Measurements from ENCODE around the gene DAGLA.
A peak's percentile ranks its signal among the peaks of the same experiment; 100 is the strongest.

Gene DAGLA

DNA sequence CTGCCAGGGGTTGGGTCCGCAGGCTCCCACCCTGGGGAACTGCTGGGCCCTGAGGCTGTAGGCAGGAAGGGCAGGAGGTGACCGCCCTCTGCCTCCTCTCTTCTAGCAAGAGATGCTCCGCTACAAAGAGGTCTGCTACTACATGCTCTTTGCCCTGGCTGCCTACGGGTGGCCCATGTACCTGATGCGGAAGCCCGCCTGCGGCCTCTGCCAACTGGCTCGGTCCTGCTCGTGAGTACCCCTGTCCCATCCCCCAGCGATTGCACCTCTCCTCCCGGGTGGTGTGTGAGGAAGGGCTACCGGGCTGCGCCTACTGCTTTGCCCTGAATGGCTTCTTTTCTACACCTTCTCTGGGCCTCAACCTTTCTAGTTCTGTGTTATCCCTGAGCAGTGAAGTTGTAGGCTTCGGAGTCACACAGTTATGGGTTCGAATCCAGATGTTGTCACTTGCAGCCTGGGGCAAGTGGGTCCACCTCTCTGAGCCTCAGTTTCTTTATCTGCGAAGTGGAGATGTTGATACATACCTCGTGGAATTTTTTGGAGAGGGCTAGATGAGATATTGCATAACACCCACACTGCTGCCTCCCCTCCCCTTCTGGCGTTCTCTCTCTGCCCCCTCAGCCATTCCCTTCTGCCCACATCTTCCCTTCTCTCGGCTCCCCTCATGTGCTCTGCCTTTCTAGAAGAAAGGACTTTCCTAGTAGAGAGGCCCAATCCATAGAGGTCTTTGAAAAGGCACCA is 51.2 kb downstream of the DAGLA start:
- Histone ChIP-seq H4K20me1 (peaks cover 0 to 12% (median 0%) of the 10 kb centered on the region in 11 experiments; a peak in 1 of 22 replicates), H3K4me3 (no peak overlapping the region), H3K9me3 (replicated peaks in 1 of 11) (no peaks in the 10 kb centered on the region), H3K4me1 (peaks cover 7 to 39% (median 27%) of the 10 kb centered on the region in 10 experiments; a peak in 18 of 20 replicates), H3K9ac (peak overlapping the region in 1 of 11 experiments; percentile 24; a peak in 1 of 22 replicates), H3K4me2 (no peak overlapping the region), H3K27me3 (0 out of 22 replicates have a peak, but pooled peaks cover 0 to 3% (median 0%) of the 10 kb centered on the region in 11 experiments), H3K36me3 (peaks cover 0 to 59% (median 0%) of the 10 kb centered on the region in 11 experiments; a peak in 4 of 22 replicates), H3K27ac (no peak overlapping the region)
- peak in 2 of 11 experiments; percentile 9 to 12; a peak in 1 of 22 replicates for TF ChIP-seq Cebpa-rat (IDR thresholded peaks at IDR 0.05)

DNA sequence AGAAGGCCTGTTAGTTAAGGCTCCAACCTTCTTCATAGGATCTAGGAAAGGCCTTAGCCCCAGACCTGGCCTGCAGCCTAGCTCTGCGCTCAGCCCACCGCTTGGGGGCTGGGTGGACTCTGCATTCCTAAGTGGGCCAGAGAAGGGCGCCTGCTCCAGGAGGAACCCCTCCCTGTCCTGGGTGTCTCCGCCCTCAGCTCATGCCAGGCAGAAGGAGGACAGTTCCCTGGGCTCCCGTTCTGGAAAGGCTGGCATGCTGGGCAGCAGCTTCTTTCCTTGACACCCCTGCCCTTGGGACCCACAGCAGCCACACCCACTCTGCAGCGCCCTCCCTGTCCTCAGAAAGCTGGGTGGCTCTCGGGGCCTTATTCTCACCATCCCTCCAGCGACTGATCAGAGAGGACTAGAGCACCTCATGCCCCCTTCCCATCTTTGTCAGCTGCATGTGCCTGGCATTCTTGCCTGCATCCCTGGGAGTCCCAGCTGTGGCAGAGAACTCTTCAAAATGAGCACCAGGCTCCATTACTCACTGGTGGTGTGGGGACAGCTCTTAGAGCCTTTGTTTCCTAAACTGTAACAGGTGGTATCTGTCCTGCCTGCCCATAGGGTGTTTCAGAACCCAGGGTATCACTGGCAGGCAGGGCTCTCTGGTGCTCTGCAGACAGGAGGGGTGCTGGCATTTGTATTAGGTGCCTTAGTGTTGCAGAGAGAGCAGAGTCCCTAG is 51.9 kb downstream of the DAGLA start:
- Histone ChIP-seq H3K36me3 (peaks cover 0 to 58% (median 0%) of the 10 kb centered on the region in 11 experiments; a peak in 4 of 22 replicates), H3K9me3 (replicated peaks in 1 of 11) (no peaks in the 10 kb centered on the region), H4K20me1 (peaks cover 0 to 12% (median 0%) of the 10 kb centered on the region in 11 experiments; a peak in 1 of 22 replicates), H3K27ac (no peak overlapping the region), H3K4me2 (peak overlapping the region in 2 of 11 experiments; percentile 42 to 66; a peak in 2 of 22 replicates), H3K9ac (peak overlapping the region in 3 of 11 experiments; percentile 33 to 40 (median 37); a peak in 2 of 22 replicates), H3K4me3 (no peak overlapping the region), H3K27me3 (no peaks in the 10 kb centered on the region), H3K4me1 (peaks cover 7 to 39% (median 23%) of the 10 kb centered on the region in 10 experiments; a peak in 18 of 20 replicates)
- no peak; a peak in 1 of 22 replicates for TF ChIP-seq Cebpa-rat (IDR thresholded peaks at IDR 0.05)

DNA sequence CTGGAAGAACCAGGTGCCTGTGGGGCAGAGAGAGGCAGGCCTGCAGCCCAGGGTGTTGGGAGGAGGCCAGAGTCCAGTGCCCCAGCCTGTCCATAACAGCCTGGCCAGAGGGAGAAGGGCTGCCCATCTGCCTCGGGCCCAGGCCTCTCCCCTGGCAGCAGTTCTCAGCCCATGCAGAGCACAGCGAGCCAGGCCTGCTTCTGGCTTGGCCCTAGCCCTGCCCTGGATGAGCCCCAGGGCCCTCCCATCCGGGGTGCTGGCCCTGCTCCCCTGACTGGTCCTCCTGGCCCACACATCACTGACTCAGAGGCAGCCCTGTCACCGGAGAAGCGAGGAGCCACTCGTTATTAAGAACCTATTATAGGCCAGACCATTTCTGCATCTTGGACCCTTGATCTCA is 52.5 kb downstream of the DAGLA start:
- no peak for TF ChIP-seq Cebpa-rat (IDR thresholded peaks at IDR 0.05)
- no peaks in the 10 kb centered on the region for H3K27me3 ChIP-seq
- no peak overlapping the region for H3K4me3 ChIP-seq
- H3K9ac ChIP-seq, result peak overlapping the region in 3 of 11 experiments; percentile 33 to 40 (median 37); a peak in 3 of 22 replicates
- peak overlapping the region in 3 of 11 experiments; percentile 42 to 66 (median 48); a peak in 6 of 22 replicates for H3K4me2 ChIP-seq
- peaks cover 0 to 7% (median 0%) of the 10 kb centered on the region in 11 experiments; a peak in 1 of 22 replicates for H4K20me1 ChIP-seq
- H3K9me3 ChIP-seq (replicated peaks in 1 of 11), result no peaks in the 10 kb centered on the region
- peak overlapping the region in 1 of 11 experiments; percentile 42; a peak in 1 of 22 replicates for H3K27ac ChIP-seq
- peaks cover 0 to 56% (median 0%) of the 10 kb centered on the region in 11 experiments; a peak in 4 of 22 replicates for H3K36me3 ChIP-seq
- peaks cover 7 to 33% (median 23%) of the 10 kb centered on the region in 10 experiments; a peak in 18 of 20 replicates for H3K4me1 ChIP-seq

DNA sequence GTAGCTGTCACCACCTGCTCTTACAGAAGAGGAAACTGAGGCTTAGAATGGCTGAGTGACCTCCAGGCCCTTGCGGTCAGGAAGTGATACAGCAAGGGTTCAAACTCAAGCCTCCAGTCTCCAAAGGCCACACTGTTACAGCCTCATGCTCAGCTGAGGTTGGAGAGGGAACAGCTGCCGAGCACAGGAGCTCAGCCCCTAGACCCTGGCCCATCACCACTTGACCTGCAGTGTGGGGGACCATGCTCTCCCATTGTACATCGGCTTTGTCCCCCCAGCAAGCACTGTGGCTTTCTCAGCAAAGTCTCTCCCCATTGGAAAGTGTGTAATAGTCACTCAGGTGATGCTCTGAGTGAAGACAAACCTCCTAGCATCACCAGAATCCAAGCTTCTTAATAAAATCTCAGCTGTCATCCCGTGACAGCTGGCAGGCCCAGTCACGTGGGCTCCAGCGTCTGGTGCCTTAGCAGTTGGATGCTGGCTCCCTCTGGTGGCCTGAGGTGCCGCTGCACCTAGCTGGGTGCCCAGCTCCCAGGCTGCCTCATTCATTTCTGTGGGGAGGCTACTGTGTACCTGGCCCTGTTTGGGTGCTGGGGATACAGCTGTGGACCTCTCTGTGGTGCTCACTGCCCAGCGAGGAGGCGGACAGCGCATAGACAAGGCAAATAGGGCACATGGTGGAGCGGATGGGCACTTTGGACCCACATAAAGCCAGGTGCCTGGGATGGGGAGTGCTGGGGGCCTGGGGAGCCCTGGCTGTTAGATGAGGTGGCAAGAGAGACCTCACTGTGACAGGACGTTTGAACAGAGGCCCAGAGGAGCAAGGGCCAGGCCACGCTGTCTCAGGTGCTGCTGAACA is 53.2 kb downstream of the DAGLA start:
- H3K27ac ChIP-seq, result peak overlapping the region in 2 of 11 experiments; percentile 16 to 42; a peak in 1 of 22 replicates
- no peak overlapping the region for H3K4me3 ChIP-seq
- TF ChIP-seq Cebpa-rat (IDR thresholded peaks at IDR 0.05), result no peak
- peaks cover 5 to 27% (median 17%) of the 10 kb centered on the region in 10 experiments; a peak in 18 of 20 replicates for H3K4me1 ChIP-seq
- no peaks in the 10 kb centered on the region for H3K9me3 ChIP-seq (replicated peaks in 1 of 11)
- H3K36me3 ChIP-seq, result peaks cover 0 to 57% (median 0%) of the 10 kb centered on the region in 11 experiments; a peak in 4 of 22 replicates
- H3K27me3 ChIP-seq, result no peaks in the 10 kb centered on the region
- H3K4me2 ChIP-seq, result peak overlapping the region in 3 of 11 experiments; percentile 42 to 66 (median 48); a peak in 6 of 22 replicates
- H4K20me1 ChIP-seq, result peaks cover 0 to 6% (median 0%) of the 10 kb centered on the region in 11 experiments; a peak in 1 of 22 replicates
- H3K9ac ChIP-seq, result peak overlapping the region in 8 of 11 experiments; percentile 19 to 64 (median 46); a peak in 10 of 22 replicates

DNA sequence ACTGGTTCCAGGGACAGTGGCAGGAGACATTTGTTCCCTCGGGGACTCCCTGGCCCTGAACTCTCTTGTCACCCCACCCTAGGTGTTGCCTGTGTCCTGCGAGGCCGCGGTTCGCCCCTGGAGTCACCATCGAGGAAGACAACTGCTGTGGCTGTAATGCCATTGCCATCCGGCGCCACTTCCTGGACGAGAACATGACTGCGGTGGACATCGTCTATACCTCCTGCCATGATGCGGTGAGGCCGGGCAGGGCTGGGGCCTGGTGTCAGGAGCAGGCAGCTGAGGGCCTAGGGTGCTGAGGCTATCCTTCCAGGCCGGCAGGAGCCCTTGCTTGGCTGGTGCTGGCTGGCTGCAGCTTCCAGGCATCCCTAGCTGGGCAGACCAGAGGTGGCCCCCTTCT is 54.6 kb downstream of the DAGLA start:
- Histone ChIP-seq H3K4me3 (no peak overlapping the region), H3K27me3 (no peaks in the 10 kb centered on the region), H3K9me3 (replicated peaks in 1 of 11) (no peaks in the 10 kb centered on the region), H3K27ac (no peak overlapping the region; a peak in 1 of 22 replicates), H3K4me2 (no peak overlapping the region), H4K20me1 (no peaks in the 10 kb centered on the region; a peak in 1 of 22 replicates), H3K4me1 (peaks cover 0 to 15% (median 6%) of the 10 kb centered on the region in 10 experiments; a peak in 15 of 20 replicates), H3K9ac (peak overlapping the region in 2 of 11 experiments; percentile 3 to 8; a peak in 1 of 22 replicates), H3K36me3 (peaks cover 0 to 49% (median 0%) of the 10 kb centered on the region in 11 experiments; a peak in 4 of 22 replicates)
- no peak for TF ChIP-seq Cebpa-rat (IDR thresholded peaks at IDR 0.05)

DNA sequence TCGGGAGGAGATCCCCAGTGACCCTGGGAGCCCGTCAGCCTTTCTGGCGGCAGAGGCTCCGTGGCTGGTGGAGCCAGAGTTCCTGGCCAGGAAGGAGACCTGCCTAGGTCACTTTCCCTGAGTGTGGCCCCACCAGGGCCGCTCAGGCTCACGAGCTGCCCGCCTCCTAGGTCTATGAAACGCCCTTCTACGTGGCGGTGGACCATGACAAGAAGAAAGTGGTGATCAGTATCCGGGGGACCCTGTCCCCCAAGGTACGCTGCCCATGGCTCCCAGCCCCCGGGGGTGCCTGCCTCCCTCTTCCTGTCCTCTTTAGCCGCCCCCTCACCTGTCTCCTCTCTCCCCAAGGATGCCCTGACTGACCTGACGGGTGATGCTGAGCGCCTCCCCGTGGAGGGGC is 55.2 kb downstream of the DAGLA start:
- no peaks in the 10 kb centered on the region for H3K9me3 ChIP-seq (replicated peaks in 1 of 11)
- H3K36me3 ChIP-seq, result peaks cover 0 to 53% (median 0%) of the 10 kb centered on the region in 11 experiments; a peak in 4 of 22 replicates
- no peak overlapping the region for H3K4me2 ChIP-seq
- no peaks in the 10 kb centered on the region for H3K27me3 ChIP-seq
- 0 out of 22 replicates have a peak overlapping the region, but pooled peaks of 1 of the 11 experiments have one; percentile 3 for H3K9ac ChIP-seq
- H3K27ac ChIP-seq, result no peak overlapping the region
- H3K4me1 ChIP-seq, result peaks cover 0 to 15% (median 9%) of the 10 kb centered on the region in 10 experiments; a peak in 16 of 20 replicates
- no peak for TF ChIP-seq Cebpa-rat (IDR thresholded peaks at IDR 0.05)
- no peak overlapping the region for H3K4me3 ChIP-seq
- H4K20me1 ChIP-seq, result no peaks in the 10 kb centered on the region

DNA sequence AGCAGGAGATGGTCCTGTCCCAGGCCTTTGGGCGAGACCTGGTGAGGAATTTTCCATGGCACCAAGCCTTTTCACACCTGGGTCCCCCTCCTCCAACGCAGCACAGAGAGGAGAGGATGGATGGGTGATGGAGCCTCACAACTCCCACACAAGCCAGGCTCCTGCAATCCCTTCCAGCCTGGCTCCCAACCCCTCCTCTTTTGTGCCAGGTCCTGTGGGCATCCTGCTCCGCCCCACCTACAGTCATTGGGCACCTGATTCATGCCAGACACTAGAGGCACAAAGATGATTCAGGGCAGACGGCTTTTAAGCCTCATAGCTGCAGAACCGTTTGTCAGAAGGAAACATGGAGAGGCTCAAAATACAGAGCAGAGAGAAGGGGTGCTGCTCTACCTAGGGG is 56.1 kb downstream of the DAGLA start:
- no peaks in the 10 kb centered on the region for H3K27me3 ChIP-seq
- no peak overlapping the region for H3K9ac ChIP-seq
- H4K20me1 ChIP-seq, result no peaks in the 10 kb centered on the region; a peak in 1 of 22 replicates
- peaks cover 0 to 54% (median 0%) of the 10 kb centered on the region in 11 experiments; a peak in 4 of 22 replicates for H3K36me3 ChIP-seq
- H3K9me3 ChIP-seq (replicated peaks in 1 of 11), result no peaks in the 10 kb centered on the region
- no peak overlapping the region for H3K4me2 ChIP-seq
- H3K27ac ChIP-seq, result no peak overlapping the region
- TF ChIP-seq Cebpa-rat (IDR thresholded peaks at IDR 0.05), result no peak
- H3K4me1 ChIP-seq, result peaks cover 0 to 18% (median 9%) of the 10 kb centered on the region in 10 experiments; a peak in 16 of 20 replicates
- no peak overlapping the region for H3K4me3 ChIP-seq

DNA sequence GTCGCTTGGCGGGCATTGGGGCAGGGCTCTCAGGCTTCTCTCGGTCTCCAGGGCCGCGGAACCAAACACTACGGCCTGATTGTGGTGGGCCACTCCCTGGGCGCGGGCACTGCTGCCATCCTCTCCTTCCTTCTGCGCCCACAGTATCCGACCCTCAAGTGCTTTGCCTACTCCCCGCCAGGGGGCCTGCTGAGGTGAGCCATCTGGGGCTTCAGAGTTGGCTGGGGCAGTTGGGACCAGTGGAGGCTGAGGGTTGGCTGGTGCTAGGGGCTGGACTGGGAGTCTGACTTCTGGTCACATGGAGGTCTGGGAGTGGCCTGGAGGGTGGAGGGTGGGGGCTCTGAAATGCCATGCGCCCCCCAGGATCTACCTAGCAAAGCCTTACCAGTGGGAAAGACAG is 56.9 kb downstream of the DAGLA start:
- TF ChIP-seq Cebpa-rat (IDR thresholded peaks at IDR 0.05), result no peak
- H3K9me3 ChIP-seq (replicated peaks in 1 of 11), result no peaks in the 10 kb centered on the region
- no peak overlapping the region for H3K4me3 ChIP-seq
- H3K9ac ChIP-seq, result no peak overlapping the region
- H3K36me3 ChIP-seq, result peaks cover 0 to 51% (median 0%) of the 10 kb centered on the region in 11 experiments; a peak in 4 of 22 replicates
- peaks cover 2 to 21% (median 13%) of the 10 kb centered on the region in 10 experiments; a peak in 18 of 20 replicates for H3K4me1 ChIP-seq
- H3K4me2 ChIP-seq, result no peak overlapping the region
- no peaks in the 10 kb centered on the region; a peak in 1 of 22 replicates for H4K20me1 ChIP-seq
- no peak overlapping the region for H3K27ac ChIP-seq
- no peaks in the 10 kb centered on the region for H3K27me3 ChIP-seq

All from BLaER1 treated with 17β-estradiol and CSF1 and Interleukin-3, amounts not matched to agents 10 nM and 100 nM (cell line).